Measurements from ENCODE around the gene DTD1.

Gene DTD1

DNA sequence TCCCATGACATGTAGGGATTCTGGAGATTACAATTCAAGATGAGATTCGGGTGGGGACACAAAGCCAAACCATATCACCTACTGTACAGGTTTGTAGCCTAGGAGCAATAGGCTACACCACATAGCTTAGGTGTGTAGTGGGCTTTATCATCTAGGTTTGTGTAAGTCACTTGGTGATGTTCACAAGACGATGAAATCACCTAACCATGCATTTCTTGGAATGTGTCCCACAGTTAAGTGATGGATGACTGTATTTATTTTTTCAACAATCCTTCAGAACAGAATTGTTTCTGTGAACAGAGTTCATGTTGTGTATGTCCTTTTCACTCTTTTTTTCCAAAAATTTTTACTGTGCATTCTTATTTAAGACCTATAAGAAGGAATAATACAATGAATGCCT, 76.1 kb downstream of the DTD1 start:
- DNase-seq, result no peak

DNA sequence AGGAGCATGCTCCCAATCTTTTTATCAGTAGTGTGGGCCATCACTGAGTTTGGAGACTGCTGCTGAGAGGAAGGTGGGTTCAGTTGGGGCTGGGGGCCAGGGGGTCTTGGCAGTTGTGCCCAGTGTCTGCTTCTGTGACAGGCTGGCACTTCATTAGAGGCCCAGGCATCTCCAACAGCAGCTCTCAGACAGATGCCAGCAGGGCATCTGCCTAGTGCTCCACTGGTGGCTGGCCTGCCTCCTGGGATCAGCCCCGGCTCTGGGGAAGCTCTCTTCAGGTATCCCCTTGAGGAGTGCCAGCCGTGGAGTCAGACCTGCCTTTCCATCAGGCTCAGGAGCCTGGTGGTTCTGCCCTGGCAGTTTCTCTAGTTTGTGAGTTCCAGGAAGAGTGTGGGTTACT, 77.3 kb downstream of the DTD1 start:
- DNase-seq, result no peak

DNA sequence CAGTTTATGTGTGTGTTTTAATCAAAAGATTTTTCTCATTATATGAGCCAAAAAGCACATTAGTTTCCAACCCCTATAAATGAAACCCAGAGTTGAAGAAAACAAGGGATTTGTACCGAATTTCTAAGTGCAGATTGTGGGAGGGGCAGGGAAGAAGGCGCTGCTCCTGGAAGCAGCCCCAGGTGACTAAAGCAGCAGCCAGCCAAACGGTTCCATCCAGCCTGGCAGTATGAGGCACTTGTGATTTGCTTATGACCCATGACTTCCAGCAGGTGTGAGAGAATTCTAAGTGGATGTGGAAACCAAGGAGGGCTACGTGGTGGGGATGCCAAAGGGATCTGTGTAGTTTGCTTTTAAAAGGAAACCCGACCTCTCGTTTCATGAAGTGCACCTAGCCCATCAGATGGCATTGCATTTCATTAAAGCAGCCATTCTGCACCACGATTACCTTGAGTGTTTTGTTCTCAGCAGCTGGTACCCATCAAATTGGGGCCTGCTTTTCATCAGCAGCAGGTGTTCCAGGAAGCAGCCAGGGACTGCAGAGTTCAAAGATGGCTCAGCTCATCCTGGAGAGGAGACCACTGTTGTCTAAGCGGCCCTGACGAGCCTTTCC, 79.1 kb downstream of the DTD1 start:
- no peak for DNase-seq

DNA sequence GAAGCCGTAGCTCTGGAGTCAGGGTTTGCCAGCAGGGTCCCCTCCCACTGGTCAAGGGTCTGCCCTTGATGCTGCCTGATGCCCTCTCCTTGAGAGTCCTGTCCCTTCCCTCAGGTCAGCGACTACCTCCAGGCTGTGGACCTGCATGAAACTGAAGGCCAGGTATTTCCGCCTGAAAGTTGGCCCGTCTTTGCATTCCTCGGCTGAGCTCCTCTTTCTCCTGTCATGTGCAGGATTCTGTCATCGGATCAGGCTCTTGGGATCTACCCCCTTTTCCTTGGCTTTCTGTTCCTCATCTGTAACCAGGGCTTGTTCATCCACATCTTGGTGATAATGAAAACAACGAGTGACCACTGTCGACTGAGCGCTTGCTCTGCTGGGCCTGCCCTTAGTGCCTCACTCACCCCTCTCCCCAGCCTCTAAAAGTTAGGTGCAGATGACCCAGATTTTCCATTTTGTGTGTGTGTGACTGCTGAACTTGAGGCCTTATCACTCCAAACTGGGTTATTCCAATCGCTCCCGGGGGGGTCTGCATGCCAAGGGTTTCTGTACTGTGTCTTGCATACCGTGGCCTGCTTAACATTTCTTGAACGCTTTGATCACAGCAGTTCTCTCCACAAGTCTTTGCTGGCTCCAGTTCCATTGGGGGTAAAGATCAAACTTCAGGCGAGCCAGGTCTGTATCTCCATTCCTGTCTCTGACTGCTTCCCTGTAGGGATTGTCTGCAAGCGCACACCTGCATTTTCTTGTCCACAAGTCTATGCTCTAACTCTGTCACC, 81.6 kb downstream of the DTD1 start:
- DNase-seq, result no peak

DNA sequence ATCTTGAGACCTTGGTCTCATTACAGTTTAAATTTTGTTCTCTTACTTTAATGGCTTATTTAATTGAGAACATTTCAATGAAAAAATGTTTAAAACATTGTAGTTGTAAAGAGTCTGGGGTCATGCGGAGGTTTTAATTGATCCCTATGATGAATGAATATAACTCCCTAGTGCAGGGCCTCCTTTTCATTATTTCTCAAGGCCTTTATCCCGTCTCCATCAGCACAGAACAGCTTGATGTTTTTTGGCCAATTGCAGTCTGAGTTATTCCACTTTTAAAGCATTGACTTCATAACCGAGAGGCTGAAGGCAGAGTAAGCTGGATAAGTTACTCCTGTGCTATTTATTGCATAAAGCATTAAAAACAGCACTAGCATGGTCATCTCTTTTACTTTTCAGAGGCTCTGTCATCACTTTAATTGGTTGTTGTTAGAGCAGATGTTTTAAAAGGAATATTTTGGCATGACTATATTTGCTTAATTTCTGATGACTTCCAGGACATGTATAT, 83.4 kb downstream of the DTD1 start:
- no peak for DNase-seq

DNA sequence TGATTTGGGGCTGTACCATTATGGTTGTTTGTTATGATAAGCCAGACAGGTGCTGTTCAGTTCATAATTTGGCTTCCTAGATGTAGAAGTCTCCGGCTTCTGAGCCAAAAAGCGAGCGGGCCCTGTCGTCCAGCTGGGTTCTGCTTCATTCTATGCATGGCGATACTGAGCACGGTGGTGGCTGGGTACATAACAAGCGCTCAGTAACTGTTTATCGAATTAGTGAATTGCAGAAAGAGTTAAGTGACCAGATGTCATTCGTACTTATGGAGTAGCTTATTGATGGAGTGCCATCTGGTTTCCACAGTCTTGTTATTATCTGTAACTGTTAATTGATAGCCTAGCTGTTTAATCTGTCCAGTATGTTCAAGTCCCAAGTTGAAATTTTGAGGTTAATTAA, 85.0 kb downstream of the DTD1 start:
- DNase-seq, result no peak

DNA sequence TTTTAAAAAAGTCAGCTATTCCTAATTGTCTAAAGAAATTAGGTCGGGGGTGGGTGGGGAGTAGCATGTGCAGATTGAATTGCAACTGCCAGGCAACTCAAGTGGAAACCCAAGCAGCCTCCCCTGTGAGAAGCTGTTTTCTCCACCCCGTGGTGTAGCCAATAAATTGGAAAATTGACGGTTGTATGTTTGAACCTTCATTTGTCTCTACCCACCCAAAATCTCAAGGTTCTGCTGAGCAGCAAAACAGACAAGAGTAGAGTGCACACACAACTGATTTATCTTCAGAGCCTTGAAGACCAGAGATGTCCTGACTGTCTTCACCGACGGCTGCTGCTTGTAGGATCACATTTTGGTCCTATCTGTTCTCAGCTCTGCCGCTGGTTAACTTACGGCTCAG, 88.5 kb downstream of the DTD1 start:
- no peak for DNase-seq

DNA sequence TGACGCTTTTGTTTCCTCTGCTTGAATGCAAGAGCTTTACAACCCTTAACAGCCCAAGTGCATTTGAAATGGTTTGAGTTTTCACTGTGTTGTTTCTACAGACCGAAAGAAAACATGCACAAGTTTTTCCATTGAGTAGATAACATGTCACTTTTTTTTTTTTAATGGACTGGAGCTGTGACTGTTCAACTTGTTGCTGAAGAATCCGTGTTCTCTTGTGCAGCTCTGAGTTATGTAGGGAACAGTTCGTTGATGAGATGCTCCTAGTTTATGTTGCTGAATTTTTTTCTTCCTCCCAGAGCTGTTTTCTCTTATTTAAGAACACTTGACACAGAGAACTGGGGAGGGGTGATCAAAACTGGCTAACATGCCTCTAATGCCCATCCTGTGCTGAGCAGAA, 89.3 kb downstream of the DTD1 start:
- no peak for DNase-seq

DNA sequence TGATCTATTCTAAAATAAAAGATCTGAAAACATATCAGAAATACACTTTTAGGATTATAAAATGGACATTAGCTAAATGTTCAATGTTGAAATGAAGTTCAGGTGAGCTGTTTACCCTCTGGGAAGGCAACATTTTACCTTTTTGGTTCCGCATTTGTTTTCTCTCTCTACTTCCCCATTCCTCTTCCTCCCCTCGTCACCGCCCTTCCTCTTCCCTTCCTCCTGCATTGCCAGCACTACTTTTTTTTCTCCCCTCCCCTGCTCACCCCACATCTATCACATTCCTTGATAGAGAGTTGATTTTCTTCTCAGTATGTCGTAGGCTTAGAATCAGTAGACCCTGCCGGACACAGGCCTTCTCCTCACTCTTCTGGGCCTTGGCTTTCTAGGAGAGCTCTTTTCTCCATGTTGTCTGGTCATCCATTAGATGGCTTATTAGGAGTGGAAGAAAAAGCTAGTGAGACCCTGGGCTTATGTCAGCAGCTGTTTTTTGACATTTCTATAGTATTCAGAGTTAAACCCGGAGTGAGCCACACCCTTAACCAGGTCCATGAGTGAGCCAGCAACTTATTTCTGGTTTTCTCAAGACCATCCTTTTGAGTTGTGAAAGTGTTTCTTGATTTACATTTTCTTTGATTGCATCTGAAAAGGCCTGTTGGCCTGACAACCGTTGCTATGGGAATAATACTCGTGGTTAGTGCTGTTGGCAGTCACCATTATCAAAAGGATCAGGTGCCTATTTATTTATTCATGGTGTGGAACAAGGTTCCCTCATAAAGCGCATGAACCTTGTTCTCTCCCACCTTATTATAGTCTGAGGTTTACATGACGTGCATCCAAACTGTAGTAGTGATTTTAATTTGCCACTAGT, 90.9 kb downstream of the DTD1 start:
- DNase-seq, result no peak

DNA sequence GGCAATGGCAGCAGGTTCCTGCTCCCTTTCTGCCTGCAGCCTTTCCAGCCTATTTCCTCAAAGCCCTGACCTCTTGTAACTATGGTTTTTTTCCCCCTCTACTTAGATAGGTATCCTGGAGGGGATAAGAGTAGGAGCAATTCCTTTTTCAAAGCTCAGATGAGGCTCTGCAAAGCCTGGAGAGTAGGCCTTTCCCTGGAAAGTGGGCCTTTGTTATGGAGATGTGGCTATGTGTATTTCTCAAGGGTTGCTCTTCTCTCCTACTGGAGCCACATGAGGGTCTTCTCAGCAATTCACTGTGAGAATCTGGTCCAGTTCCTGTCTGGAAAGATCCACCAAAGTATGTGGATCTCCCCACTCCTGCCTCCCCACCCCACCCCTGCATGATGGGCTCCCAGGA, 96.0 kb downstream of the DTD1 start:
- DNase-seq, result no peak

DNA sequence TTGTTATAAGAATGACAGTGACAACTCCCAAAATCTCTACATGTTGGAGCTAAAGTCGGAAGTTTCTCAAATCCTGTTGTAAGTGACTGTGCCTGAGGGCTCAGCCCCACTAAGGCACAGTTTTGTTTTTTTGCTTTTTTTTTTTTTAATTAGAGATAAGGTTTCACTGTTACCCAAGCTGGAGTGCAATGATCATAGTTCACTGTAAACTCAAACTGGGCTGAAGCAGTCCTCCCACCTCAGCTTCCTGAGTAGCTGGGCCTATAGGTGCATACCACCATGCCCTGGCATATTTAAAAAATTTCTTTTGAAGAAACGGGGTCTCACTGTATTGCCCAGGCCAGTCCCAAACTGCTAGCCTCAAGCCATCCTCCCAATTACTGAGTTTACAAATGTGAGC, 96.9 kb downstream of the DTD1 start:
- DNase-seq, result no peak

DNA sequence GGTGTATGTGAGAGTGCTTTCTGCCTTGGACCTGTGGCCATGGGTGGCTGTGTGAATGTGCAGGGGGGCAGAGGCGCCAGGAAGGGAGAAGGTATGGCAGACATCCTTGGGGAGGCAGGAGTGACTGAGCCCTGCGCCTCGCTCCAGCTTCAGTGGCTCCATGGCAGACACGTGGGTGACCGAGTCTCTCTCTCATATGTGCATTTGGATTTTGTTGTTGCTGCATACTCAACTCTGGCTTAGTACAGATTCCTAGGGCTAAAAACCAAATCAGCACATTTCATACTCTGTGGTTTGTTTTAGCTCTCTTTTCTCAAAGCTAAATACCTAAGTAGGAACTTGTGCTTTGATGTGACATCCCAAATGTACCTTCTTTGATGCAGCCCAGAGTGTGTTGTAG, 97.6 kb downstream of the DTD1 start:
- DNase-seq, result no peak

DNA sequence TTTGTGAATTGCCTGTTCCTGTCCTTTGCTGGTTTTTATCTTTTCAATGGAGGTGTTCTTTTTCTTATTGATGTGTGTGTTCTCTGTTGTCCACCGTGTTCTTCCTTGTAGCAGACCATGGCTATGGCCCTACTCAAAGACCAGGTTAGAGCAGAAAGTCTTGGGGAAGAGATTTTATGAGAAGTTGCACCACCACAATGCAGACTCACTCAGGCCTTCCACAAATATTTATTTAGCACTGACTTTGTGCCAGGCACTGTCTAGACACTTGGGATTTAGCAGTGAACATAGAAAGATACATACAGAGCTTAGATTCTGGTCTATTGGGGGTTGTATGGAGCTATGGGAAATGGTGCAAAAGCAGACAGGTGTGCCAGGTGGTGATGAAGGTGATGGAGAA, 98.8 kb downstream of the DTD1 start:
- no peak for DNase-seq

DNA sequence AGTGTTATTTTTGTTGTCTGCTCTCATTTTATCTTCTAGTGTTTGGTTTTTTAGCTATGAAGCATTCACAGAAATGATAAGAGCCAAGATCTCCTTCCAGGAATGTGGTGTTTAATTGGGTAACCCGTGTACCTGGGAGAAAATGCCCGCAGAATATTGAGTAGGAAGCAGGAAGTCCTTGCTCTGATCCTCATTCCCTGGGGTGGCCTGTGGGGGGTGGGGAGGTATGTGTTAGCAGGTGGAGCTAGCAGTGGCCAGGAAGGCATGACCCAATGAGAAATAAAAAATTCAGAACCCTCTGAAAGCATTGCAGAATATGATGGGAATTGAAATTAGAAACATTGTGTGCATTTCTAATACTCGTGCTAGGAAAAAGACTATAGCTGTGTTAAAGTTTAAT, 100.8 kb downstream of the DTD1 start:
- no peak for DNase-seq

DNA sequence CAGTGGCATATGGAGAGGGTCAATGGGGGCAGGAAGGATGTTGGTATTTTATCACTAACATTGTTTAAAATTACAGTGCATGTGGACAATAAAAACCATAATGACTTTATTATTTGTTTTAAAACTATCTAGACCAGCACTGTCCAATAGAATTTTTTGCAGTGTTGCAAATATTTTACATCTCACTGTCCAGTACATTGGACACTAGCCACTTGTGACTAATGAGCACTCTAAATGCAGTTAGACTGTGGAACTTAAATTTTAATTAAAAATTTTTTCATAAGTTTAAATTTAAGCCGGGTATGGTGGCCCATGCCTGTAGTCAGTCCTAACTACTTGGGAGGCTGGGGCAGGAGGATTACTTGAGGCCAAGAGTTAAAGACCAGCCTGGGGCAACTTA, 101.7 kb downstream of the DTD1 start:
- no peak for DNase-seq

DNA sequence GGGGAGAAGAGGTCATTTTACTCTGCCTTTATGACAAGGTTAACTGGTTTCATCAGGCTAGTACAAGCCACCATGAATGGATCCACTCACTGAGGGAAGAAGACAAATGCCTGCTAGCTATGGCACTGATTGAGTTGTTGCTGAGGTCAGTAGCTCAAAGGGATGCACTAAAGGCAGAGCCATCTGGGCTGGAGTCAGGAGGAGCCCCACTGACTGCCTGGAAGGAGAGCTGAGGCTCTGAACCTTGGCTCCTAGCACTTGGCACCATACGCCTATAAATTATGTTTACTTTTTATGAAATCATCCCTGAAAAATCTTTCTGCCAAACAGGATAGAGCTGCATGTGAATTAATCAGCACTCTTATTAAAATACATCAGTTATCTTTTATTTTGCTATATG, 104.6 kb downstream of the DTD1 start:
- no peak for DNase-seq

DNA sequence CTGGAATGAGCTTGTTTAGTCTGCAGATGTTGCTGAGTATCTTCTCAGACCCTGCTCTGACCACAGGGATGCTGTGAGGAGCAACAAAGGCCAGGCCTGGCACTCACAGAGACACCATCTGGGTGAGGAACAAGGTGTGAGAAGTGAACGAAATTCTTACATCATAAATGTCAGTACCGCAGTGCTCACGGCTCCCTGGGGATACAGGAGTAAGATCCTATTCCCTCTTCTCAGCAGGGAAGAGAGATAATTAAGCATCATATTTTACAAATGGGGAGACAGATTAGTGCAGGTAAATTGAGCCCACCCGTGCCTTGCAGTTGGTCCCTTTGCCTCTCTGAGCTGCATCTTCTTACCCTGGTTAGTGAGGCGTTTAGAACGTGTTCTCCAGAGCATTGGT, 106.2 kb downstream of the DTD1 start:
- DNase-seq, result no peak

DNA sequence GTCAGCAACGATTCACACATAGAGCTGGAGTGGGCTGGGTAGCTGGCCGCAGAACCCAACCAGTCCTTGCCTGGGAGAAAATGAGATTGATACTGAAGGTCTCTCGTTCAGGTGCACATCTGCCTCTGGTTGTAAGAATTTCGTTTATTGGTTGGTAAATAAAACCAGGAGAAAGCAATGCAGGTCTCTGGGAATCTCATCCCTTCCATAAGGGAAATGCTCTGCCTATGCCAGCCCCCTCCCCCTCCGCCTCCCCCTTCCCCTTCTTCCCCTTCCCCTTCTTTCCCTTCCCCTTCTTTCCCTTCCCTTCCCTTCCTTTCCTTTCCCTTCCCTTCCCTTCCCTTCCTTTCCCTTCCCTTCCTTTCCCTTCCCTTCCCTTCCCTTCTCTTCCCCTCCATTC, 107.3 kb downstream of the DTD1 start:
- DNase-seq, result no peak

DNA sequence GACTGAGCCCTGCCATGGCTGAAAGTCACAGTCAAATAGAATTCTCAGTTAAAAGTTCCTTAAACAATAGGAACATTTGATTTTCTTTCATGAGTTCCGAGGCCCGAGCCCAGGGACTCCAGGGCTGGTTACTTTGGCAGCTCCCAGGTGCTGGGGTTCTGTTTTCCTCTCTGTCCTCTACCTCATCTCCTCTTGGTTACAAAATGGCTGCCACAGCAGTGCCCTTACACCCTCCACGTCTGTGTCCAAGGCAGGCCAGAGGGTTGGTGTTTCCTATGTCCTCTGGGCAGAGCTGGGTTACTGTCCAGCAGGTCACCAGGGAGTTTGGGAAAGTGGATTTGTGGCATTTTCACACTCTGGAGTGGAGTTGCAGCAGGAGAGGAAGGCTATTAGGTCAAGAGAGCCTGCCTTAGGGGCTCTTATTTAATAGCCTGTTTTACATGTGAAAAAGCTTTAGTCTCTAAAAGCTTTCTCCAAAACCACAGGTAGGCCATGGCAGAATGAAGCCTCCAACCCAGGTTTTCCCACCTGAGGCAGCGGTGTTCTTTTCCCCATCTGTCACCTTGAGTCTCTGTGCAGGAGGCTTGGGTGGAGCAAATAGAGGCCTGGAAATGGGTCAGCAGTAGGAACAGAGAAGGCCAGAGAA, 111.0 kb downstream of the DTD1 start:
- DNase-seq, result no peak

DNA sequence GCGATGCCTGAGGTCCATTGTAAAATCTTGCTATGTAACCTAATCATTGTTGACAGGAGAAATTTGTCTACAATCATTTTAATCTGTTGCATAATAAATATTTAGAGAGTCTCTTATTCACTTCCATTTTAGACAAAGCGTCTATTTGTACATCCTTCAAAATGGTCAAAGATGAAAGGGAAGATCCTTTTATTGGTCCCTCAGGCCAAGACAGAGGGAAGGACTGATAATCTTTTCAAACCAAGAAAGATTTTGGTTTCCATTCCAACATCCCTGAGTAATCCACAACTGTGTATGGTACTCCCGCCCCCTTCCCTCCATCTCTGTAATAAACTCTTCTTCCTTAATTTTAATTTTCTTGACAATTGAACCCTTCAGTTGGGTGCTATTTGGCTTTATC, 114.1 kb downstream of the DTD1 start:
- DNase-seq, result no peak

DNA sequence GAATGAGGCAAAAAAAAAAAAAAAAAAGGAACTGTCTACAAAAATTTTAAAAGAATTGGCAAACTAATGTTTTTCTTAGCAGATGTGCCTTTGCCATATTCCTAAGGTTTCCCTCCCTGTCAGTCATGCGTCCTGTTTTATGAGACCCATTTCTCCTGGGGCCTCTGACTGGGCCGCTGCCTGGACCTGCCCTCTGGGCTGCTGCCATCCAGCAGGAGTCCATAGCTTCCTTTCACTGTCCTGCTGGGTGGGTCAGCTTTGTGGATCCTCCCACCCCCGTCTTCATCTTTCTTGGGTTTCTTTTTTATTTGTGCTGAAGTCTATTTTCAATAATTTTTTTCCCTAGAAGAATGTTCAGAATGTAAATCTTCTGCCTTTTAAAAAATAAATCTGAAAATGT, 114.9 kb downstream of the DTD1 start:
- no peak for DNase-seq

DNA sequence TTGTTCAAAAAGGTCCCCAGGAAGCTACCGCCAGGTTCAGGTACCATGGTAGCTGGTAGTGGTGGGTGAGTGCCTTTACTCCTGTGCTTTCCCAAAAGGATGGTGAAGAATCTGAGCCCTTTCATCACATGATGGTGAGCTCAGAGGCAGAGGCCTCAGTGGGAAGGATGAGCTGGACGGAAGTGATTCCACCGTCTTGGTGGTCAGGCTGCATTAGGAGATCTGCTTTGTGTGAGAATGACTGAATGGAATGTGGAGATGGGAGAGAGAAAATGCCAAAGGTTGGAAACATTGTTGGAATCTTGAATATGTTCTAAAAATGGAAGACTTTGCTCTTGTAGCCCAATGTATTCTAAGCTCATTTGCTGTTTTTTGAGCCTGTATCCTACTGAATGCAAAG, 117.6 kb downstream of the DTD1 start:
- no peak for DNase-seq

DNA sequence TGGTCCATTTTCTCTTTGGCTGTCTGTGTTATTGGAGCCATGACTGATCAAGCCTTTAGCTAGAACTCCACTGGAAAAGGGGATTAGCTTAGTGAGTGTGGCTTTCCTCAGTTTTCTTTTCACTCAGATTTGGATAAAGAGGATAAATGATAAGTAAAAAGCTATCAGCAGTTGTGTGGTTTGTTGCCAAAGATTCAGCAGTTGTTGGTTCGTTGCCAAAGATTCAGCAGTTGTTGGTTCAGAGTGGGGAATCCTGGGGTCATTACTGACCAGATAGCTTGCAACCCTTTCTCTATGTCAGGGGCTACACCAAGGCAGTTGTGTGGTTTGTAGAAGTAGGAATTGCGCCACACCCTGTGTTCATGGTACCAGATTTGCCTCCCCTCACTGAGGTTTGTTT, 118.1 kb downstream of the DTD1 start:
- DNase-seq, result no peak
